Breast epithelium (tissue), 4 donors: ENCODE results near the gene CRTC3. TPM values are rescaled to one million over a fixed set of nuclear protein-coding genes. Genes with fewer than 3 reads are reported as not detected.
"Not testable (repeated sequence)": the region's sequence is repeated elsewhere in the genome, so short reads cannot be mapped to it uniquely, and the experiment has no call there.

ENCODE experiments used
- DNase-seq, 2 donors: peaks; one replicate each; pipeline ENCODE4 v3.0.0-alpha.2; 2019; ENCODE audit warnings: low spot score in 2 of 2
- H3K27ac ChIP-seq, 2 donors: fragments of 200-600 bp; sonication (generic) in 1 of 2; one replicate each; pipeline ENCODE4 v1.5.1; 2016 to 2019; ENCODE audit warnings: mild to moderate bottlenecking in 1 of 2
- H3K27me3 ChIP-seq, 2 donors: fragments of 200-600 bp; sonication (generic) in 1 of 2; one replicate each; pipeline versions ENCODE4 v1.5.1 to v1.6.0; 2017 to 2019; ENCODE audit warnings: control low read depth in 1 of 2, mild to moderate bottlenecking in 1 of 2
- H3K36me3 ChIP-seq: fragments of 200-600 bp; one replicate; pipeline ENCODE4 v1.5.1; 2019
- H3K4me1 ChIP-seq, 2 donors: fragments of 200-600 bp; sonication (generic); one replicate each; pipeline ENCODE4 v1.5.1; 2016 to 2019; ENCODE audit warnings: control low read depth in 1 of 2
- H3K4me3 ChIP-seq, 3 donors: fragments of 200-600 bp; sonication (generic); 1 replicate in 2 of 3; 2 replicates in 1 of 3; pipeline ENCODE4 v1.5.1; 2016 to 2019; ENCODE audit warnings: mild to moderate bottlenecking in 3 of 3, moderate library complexity in 2 of 3
- H3K9me3 ChIP-seq, 2 donors: fragments of 200-600 bp; sonication (generic) in 1 of 2; one replicate each; pipeline ENCODE4 v1.5.1; 2016 to 2019; ENCODE audit warnings: control low read depth in 1 of 2
- CTCF ChIP-seq, 3 donors: fragments of 450-650 bp; IDR thresholded peaks; one replicate each; pipeline ENCODE4 v1.5.1; 2016 to 2017; ENCODE audit warnings: antibody characterized with exemption in 3 of 3, mild to moderate bottlenecking in 3 of 3, moderate library complexity in 3 of 3
- POLR2A ChIP-seq: fragments of 450-650 bp; IDR thresholded peaks from one replicate; pipeline ENCODE4 v1.6.1; 2016; ENCODE audit warnings: antibody characterized with exemption, mild to moderate bottlenecking, moderate library complexity
- POLR2AphosphoS5 ChIP-seq, 3 donors: sonication (generic); formaldehyde crosslinking; IDR thresholded peaks; one replicate each; pipeline ENCODE4 v1.6.1; 2017; ENCODE audit warnings: antibody characterized with exemption in 3 of 3
- intact Hi-C: fragments of 100-400 bp; cut with DNase I; formaldehyde crosslinking; loops from one replicate; pipeline ENCODE4 v1.15.1; 2023; ENCODE audit warnings: low total_unique reads
- total RNA-seq, 3 donors: library from RNA; depleted of rRNA; stranded (reverse); fragments of >200 nt; gene quantifications; one replicate each; pipeline ENCODE4 v1.1.0, GENCODE V29; 2016

Gene CRTC3
- total RNA-seq, 3 donors from 2014 or later: 29.4 to 40.6 (median 36.2) TPM

- H3K9me3 ChIP-seq: no peaks in the 10 kb centered on the region
- H3K4me3 ChIP-seq: no peak overlapping the region
- no peak for TF ChIP-seq CTCF (IDR thresholded peaks at IDR 0.05)
- TF ChIP-seq POLR2A: no peak
- no peak for TF ChIP-seq POLR2AphosphoS5 (IDR thresholded peaks at IDR 0.05)
- H3K27me3 ChIP-seq: no peaks in the 10 kb centered on the region
- DNase-seq: no peak
- no peak overlapping the region for H3K27ac ChIP-seq
- H3K36me3 ChIP-seq: no peaks in the 10 kb centered on the region
- intact Hi-C loops: no loop called here
- H3K4me1 ChIP-seq: no peaks in the 10 kb centered on the region
These were observed 17.4 kb upstream of the CRTC3 start for GRCh38 chr15:90512276-90512675.

GRCh38 chr15:90512981-90513380 lies 16.7 kb upstream of the CRTC3 start:
- no peaks in the 10 kb centered on the region for H3K4me1 ChIP-seq
- DNase-seq: no peak
- H3K36me3 ChIP-seq: no peaks in the 10 kb centered on the region
- intact Hi-C loops: no loop called here
- H3K9me3 ChIP-seq: no peaks in the 10 kb centered on the region
- TF ChIP-seq CTCF (IDR thresholded peaks at IDR 0.05): no peak
- TF ChIP-seq POLR2A: no peak
- no peak for TF ChIP-seq POLR2AphosphoS5 (IDR thresholded peaks at IDR 0.05)
- H3K4me3 ChIP-seq: no peak overlapping the region
- H3K27me3 ChIP-seq: no peaks in the 10 kb centered on the region
- no peak overlapping the region for H3K27ac ChIP-seq

- H3K36me3 ChIP-seq: no peaks in the 10 kb centered on the region
- TF ChIP-seq POLR2AphosphoS5 (IDR thresholded peaks at IDR 0.05): no peak
- no peak for TF ChIP-seq CTCF (IDR thresholded peaks at IDR 0.05)
- no peak for TF ChIP-seq POLR2A
- no peak overlapping the region for H3K4me3 ChIP-seq
- no peaks in the 10 kb centered on the region for H3K9me3 ChIP-seq
- H3K27me3 ChIP-seq: no peaks in the 10 kb centered on the region
- H3K4me1 ChIP-seq: no peaks in the 10 kb centered on the region
- no peak overlapping the region for H3K27ac ChIP-seq
- no peak for DNase-seq
- intact Hi-C loops: no loop called here
These were observed 16.3 kb upstream of the CRTC3 start for GRCh38 chr15:90513448-90513847.

- H3K27me3 ChIP-seq, H3K36me3 ChIP-seq, H3K9me3 ChIP-seq, H3K27ac ChIP-seq, H3K4me3 ChIP-seq, intact Hi-C loops, DNase-seq, H3K4me1 ChIP-seq: not testable (repeated sequence)
These were observed 15.8 kb upstream of the CRTC3 start for GRCh38 chr15:90513893-90514292.

- TF ChIP-seq POLR2A: no peak
- TF ChIP-seq POLR2AphosphoS5 (IDR thresholded peaks at IDR 0.05): no peak
- no peak for TF ChIP-seq CTCF (IDR thresholded peaks at IDR 0.05)
- Histone ChIP-seq H3K4me1 (no peaks in the 10 kb centered on the region), H3K4me3 (no peak overlapping the region), H3K27me3 (no peaks in the 10 kb centered on the region), H3K36me3 (no peaks in the 10 kb centered on the region), H3K27ac (no peak overlapping the region), H3K9me3 (no peaks in the 10 kb centered on the region)
- no peak for DNase-seq
- intact Hi-C loops: no loop called here
These were observed 10.0 kb upstream of the CRTC3 start for GRCh38 chr15:90519688-90520087.

- Histone ChIP-seq H3K27me3 (no peaks in the 10 kb centered on the region), H3K9me3 (no peaks in the 10 kb centered on the region), H3K27ac (no peak overlapping the region), H3K4me3 (no peak overlapping the region), H3K4me1 (no peaks in the 10 kb centered on the region), H3K36me3 (no peaks in the 10 kb centered on the region)
- intact Hi-C loops: no loop called here
- DNase-seq: no peak
- TF ChIP-seq POLR2A (no peak), CTCF (IDR thresholded peaks at IDR 0.05) (no peak), POLR2AphosphoS5 (IDR thresholded peaks at IDR 0.05) (no peak)
These were observed 9.4 kb upstream of the CRTC3 start for GRCh38 chr15:90520365-90520764.
